Neural crest cell (in vitro differentiated cells): ENCODE data around the gene EID3. TPM values are rescaled to one million over a fixed set of nuclear protein-coding genes. Genes with fewer than 3 reads are reported as not detected.

Experiments used
- DNase-seq: peaks from one replicate; pipeline ENCODE4 v3.0.0; 2021; ENCODE audit warnings: low read depth, mixed read lengths, low spot score
- H3K27ac Mint-ChIP-seq: one replicate; pipeline ENCODE4 v1.8.0; 2021; ENCODE audit warnings: mild to moderate bottlenecking, mixed read lengths; ENCODE audit not compliant: unreplicated experiment
- H3K27me3 Mint-ChIP-seq: 2 replicates; pipeline ENCODE4 v1.8.0; 2021; ENCODE audit warnings: low read depth, mild to moderate bottlenecking, mixed read lengths
- H3K36me3 Mint-ChIP-seq: 2 replicates; pipeline ENCODE4 v1.8.0; 2021; ENCODE audit warnings: low read depth, mild to moderate bottlenecking, mixed read lengths
- H3K4me1 Mint-ChIP-seq: 2 replicates; pipeline ENCODE4 v1.8.0; 2021; ENCODE audit warnings: mixed read lengths
- H3K4me3 Mint-ChIP-seq: one replicate; pipeline ENCODE4 v1.8.0; 2021; ENCODE audit warnings: mild to moderate bottlenecking, mixed read lengths
- H3K9me3 Mint-ChIP-seq: 2 replicates; pipeline ENCODE4 v1.8.0; 2021; ENCODE audit warnings: mixed read lengths
- CTCF ChIP-seq: fragments of 200-600 bp; sonication (generic); conservative IDR thresholded peaks from 2 replicates; pipeline ENCODE4 v1.5.0; 2021; ENCODE audit warnings: antibody characterized with exemption, mild to moderate bottlenecking
- total RNA-seq: library from RNA; stranded (reverse); gene quantifications from 2 replicates; pipeline ENCODE4 v1.2.1, GENCODE V29; 2021

EID3 gene
- total RNA-seq, 1 donor from 2014 or later = 3.0 TPM

- no peak for DNase-seq
- TF ChIP-seq CTCF = no peak
- H3K27ac Mint-ChIP-seq = no peak overlapping the region
- no peaks in the 10 kb centered on the region for H3K9me3 Mint-ChIP-seq
- H3K4me3 Mint-ChIP-seq = no peak overlapping the region
- peaks cover 8% of the 10 kb centered on the region for H3K4me1 Mint-ChIP-seq
- H3K27me3 Mint-ChIP-seq = no peaks in the 10 kb centered on the region
- H3K36me3 Mint-ChIP-seq = peaks cover 12% of the 10 kb centered on the region
These were observed 41.1 kb downstream of the EID3 start for GRCh38 chr12:104344682-104345081.

GRCh38 chr12:104345234-104346066 lies 41.9 kb downstream of the EID3 start:
- no peak overlapping the region for H3K4me3 Mint-ChIP-seq
- DNase-seq = no peak
- no peaks in the 10 kb centered on the region for H3K27me3 Mint-ChIP-seq
- peaks cover 12% of the 10 kb centered on the region for H3K36me3 Mint-ChIP-seq
- TF ChIP-seq CTCF = no peak
- H3K4me1 Mint-ChIP-seq = peaks cover 5% of the 10 kb centered on the region
- no peak overlapping the region for H3K27ac Mint-ChIP-seq
- no peaks in the 10 kb centered on the region for H3K9me3 Mint-ChIP-seq

DNA sequence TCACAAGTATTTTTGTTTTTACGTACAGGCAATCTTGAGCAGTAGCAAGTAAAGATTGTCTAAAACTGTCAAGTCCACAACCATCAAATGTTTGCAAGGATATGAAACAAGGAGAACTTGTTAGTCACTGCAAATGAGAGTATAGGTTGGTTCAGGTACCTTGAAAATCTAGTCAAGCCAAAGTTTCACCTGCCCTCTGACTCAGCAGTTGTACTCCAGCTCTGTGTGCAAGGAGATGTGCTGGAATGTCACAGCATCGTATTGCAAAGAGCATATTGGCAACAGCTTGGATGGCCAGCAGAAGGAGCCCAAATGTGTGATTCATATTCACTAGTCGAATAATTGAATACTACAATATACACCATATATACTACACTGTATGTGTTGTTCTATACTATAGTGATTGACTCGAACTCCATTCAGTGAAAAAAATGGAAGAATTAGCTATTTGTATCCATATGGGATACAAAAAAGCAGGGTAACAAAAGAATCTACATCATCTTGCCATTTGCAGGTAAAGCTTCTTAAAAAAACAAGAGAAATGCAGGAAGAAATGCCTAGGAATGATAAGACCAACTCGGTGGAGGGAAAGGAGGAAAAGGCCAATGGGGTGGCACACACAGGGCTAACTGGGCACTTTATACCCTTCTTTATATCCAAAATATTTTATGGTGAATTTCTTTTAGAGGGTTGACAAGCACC lies 44.0 kb downstream of the EID3 start:
- H3K36me3 Mint-ChIP-seq = peaks cover 8% of the 10 kb centered on the region
- H3K4me1 Mint-ChIP-seq = no peaks in the 10 kb centered on the region
- DNase-seq = no peak
- H3K4me3 Mint-ChIP-seq = no peak overlapping the region
- H3K27ac Mint-ChIP-seq = no peak overlapping the region
- no peaks in the 10 kb centered on the region for H3K9me3 Mint-ChIP-seq
- no peaks in the 10 kb centered on the region for H3K27me3 Mint-ChIP-seq
- no peak for TF ChIP-seq CTCF

- no peak overlapping the region for H3K4me3 Mint-ChIP-seq
These were observed 44.9 kb downstream of the EID3 start for GRCh38 chr12:104348283-104348993.

More at GRCh38 chr12:104348283-104348993, 44.9 kb downstream of the EID3 start:
- no peak for DNase-seq
- peaks cover 8% of the 10 kb centered on the region for H3K36me3 Mint-ChIP-seq
- TF ChIP-seq CTCF = no peak
- H3K9me3 Mint-ChIP-seq = no peaks in the 10 kb centered on the region
- H3K27me3 Mint-ChIP-seq = no peaks in the 10 kb centered on the region
- H3K27ac Mint-ChIP-seq = no peak overlapping the region
- H3K4me1 Mint-ChIP-seq = no peaks in the 10 kb centered on the region
